K562 (cell line): Measurements from ENCODE around the gene TMEM164. TPM values are rescaled to one million over a fixed set of nuclear protein-coding genes. Genes with fewer than 3 reads are reported as not detected.
A peak's percentile ranks its signal among the peaks of the same experiment; 100 is the strongest.

Source experiments
- ATAC-seq: fragments of 200-7000 bp; cut with Tn5 transposase; 3 replicates; pipeline ENCODE4 v1.9.1; 2020; ENCODE audit warnings: moderate library complexity
- BruUV-seq: library from RNA; stranded (reverse); fragments of 400-500 nt; replicated peaks from 2 replicates; lab custom pipeline; 2021; lab: Mats Ljungman, UMichigan
- CTCF ChIA-PET: fragments of 300-600 bp; formaldehyde crosslinking; extraction: SDS; loops from one replicate; lab custom pipeline; 2021; ENCODE audit warnings: low intra/inter-chr PET ratio; lab: Yijun Ruan, JAX
- POLR2A ChIA-PET: fragments of 300-600, 350-650 bp; sonication (Branson Sonifier 250); formaldehyde crosslinking; extraction: SDS; loops from one replicate; lab custom pipeline; 2021; ENCODE audit warnings: antibody characterized with exemption, inconsistent platforms; lab: Yijun Ruan, JAX
- DNase-seq, 4 experiments: peaks; one replicate each; pipeline versions ENCODE4 v3.0.0 to v3.0.0-alpha.2; 2011 to 2018; ENCODE audit warnings: low spot score in 3 of 4, mixed read lengths in 3 of 4; ENCODE audit errors: extremely low read depth in 1 of 4
- FAIRE-seq: peaks from 2 replicates; lab custom pipeline; 2011; peaks lifted over from hg19 to GRCh38; lab: Jason Lieb, UNC
- H2AFZ ChIP-seq: 2 replicates; pipeline ENCODE4 v1.6.0; 2011; ENCODE audit warnings: low read depth, low read length, control low read depth, inconsistent platforms
- H3K27ac ChIP-seq: fragments of 200-600 bp; 3 replicates; pipeline ENCODE4 v1.8.0; 2011; ENCODE audit warnings: low read depth, mild to moderate bottlenecking, control low read depth, inconsistent platforms, low read length, moderate library complexity, mixed read lengths; ENCODE audit errors: extremely low read depth
- H3K27me3 ChIP-seq, 2 experiments: fragments of 300-600 bp in 1 of 2; 2 replicates in 1 of 2; 3 replicates in 1 of 2; pipeline versions ENCODE4 v1.6.0 to v1.8.0; 2011; ENCODE audit warnings: inconsistent platforms in 2 of 2, low read length in 2 of 2, mild to moderate bottlenecking in 1 of 2, mixed read lengths in 1 of 2, moderate library complexity in 1 of 2; ENCODE audit not compliant: control insufficient read depth in 2 of 2, insufficient read depth in 2 of 2
- H3K36me3 ChIP-seq: fragments of 300-600 bp; 3 replicates; pipeline ENCODE4 v1.8.0; 2011; ENCODE audit warnings: mild to moderate bottlenecking, low read length, inconsistent platforms; ENCODE audit not compliant: control insufficient read depth, insufficient read depth
- H3K4me1 ChIP-seq, 2 experiments: fragments of 200-600 bp in 1 of 2; replicated peaks in 1 of 2; 2 replicates in 1 of 2; 3 replicates in 1 of 2; pipeline versions ENCODE4 v1.5.1 to v1.8.0; 2011; ENCODE audit warnings: inconsistent platforms in 2 of 2, low read length in 2 of 2, mild to moderate bottlenecking in 1 of 2, mixed read lengths in 1 of 2, moderate library complexity in 1 of 2; ENCODE audit not compliant: control insufficient read depth in 2 of 2, insufficient read depth in 2 of 2
- H3K4me2 ChIP-seq: 2 replicates; pipeline ENCODE4 v1.6.1; 2011; ENCODE audit warnings: low read length, control low read depth, inconsistent platforms, mixed read lengths; ENCODE audit not compliant: insufficient read depth
- H3K4me3 ChIP-seq: fragments of 200-600 bp; sonication (generic), shearing (Covaris generic); 2 replicates; pipeline ENCODE4 v1.5.1; 2016; ENCODE audit warnings: control low read depth, inconsistent platforms
- H3K79me2 ChIP-seq: fragments of 200-600 bp; 3 replicates; pipeline ENCODE4 v1.8.0; 2011; ENCODE audit warnings: low read length, inconsistent platforms; ENCODE audit not compliant: control insufficient read depth, insufficient read depth
- H3K9ac ChIP-seq, 2 experiments: 2 replicates each; pipeline versions ENCODE4 v1.6.0 to v1.6.1; 2011; ENCODE audit warnings: low read depth in 2 of 2, low read length in 2 of 2, control low read depth in 1 of 2, inconsistent platforms in 1 of 2, mild to moderate bottlenecking in 1 of 2, mixed read lengths in 1 of 2; ENCODE audit not compliant: insufficient read depth in 1 of 2
- H3K9me1 ChIP-seq: one replicate; pipeline ENCODE4 v1.6.0; 2011; ENCODE audit warnings: inconsistent platforms, mild to moderate bottlenecking, low read length, moderate library complexity; ENCODE audit not compliant: control insufficient read depth, insufficient read depth
- H3K9me3 ChIP-seq: replicated peaks from 2 replicates; pipeline ENCODE4 v1.5.1; 2011; ENCODE audit warnings: low read depth, low read length, inconsistent platforms; ENCODE audit not compliant: control insufficient read depth, insufficient read depth
- H4K20me1 ChIP-seq: replicated peaks from 2 replicates; pipeline ENCODE4 v1.6.1; 2011; ENCODE audit warnings: low read length, inconsistent platforms, mixed read lengths; ENCODE audit not compliant: control insufficient read depth, insufficient read depth
- COPS2 ChIP-seq: fragments of 450-650 bp; conservative IDR thresholded peaks from 2 replicates; pipeline ENCODE4 v1.6.1; 2016; ENCODE audit warnings: mild to moderate bottlenecking, moderate library complexity
- FOXA3 ChIP-seq, 2 experiments: fragments of 450-650 bp in 1 of 2; sonication (generic) in 1 of 2; formaldehyde crosslinking; IDR thresholded peaks in 1 of 2; conservative IDR thresholded peaks in 1 of 2; 2 replicates each; pipeline versions ENCODE4 v1.4.0 to v1.8.0; 2020 to 2022; ENCODE audit warnings: mild to moderate bottlenecking in 2 of 2, missing genetic modification reagents in 1 of 2
- MAZ ChIP-seq, 2 experiments: fragments of 450-650 bp in 1 of 2; sonication (generic) in 1 of 2; formaldehyde crosslinking; IDR thresholded peaks in 1 of 2; conservative IDR thresholded peaks in 1 of 2; 2 replicates each; pipeline versions ENCODE4 v1.4.0 to v1.5.0; 2020; ENCODE audit warnings: mild to moderate bottlenecking in 1 of 2, missing genetic modification reagents in 1 of 2
- ZNF121 ChIP-seq: sonication (generic); formaldehyde crosslinking; conservative IDR thresholded peaks from 2 replicates; pipeline ENCODE4 v1.8.0; 2022; ENCODE audit warnings: missing genetic modification reagents
- WGBS: fragments of 100-300 bp; shearing (Covaris generic); methylation state at CpG from one replicate; pipeline ENCODE4 v1.1.6; 2016; ENCODE audit warnings: low coverage, mixed read lengths; ENCODE audit not compliant: insufficient coverage; ENCODE audit errors: missing lambda C conversion rate; 5-methylcytosine and 5-hydroxymethylcytosine counted together
- in situ Hi-C: fragments of 300-500 bp; cut with MboI; formaldehyde crosslinking; loops from 4 replicates; pipeline ENCODE4 v1.15.0; 2018; ENCODE audit warnings: inconsistent platforms, mixed read lengths
- intact Hi-C: fragments of 100-400 bp; cut with micrococcal nuclease; formaldehyde crosslinking; loops from 2 replicates; pipeline ENCODE4 v1.14.2; 2022
- polyA plus RNA-seq, 8 experiments: library from polyadenylated mRNA; depleted of rRNA in 4 of 8; stranded (reverse) in 5 of 8; unstranded in 3 of 8; fragments of >200 nt; fragmentation: Nextera tagmentation in 2 of 8; fragmentation: Illumina TruSeq in 1 of 8; extraction: Ambion mirVana in 2 of 8; extraction: Trizol in 1 of 8; gene quantifications; 2 replicates each; pipeline versions ENCODE4 v1.2.1 to v1.2.3, GENCODE V29; 2011 to 2014; ENCODE audit warnings: inconsistent platforms in 1 of 8, missing spikeins in 1 of 8
- total RNA-seq, 7 experiments: library from RNA; depleted of rRNA in 6 of 7; stranded (reverse); fragments of >200 nt in 6 of 7; fragmentation: Illumina TruSeq in 2 of 7; extraction: Trizol in 2 of 7; gene quantifications; 2 replicates each; pipeline versions ENCODE4 v1.2.1 to v1.2.3, GENCODE V29; 2011 to 2021; ENCODE audit warnings: low replicate concordance in 1 of 7

The TMEM164 gene
- total and polyA plus RNA-seq, 9 of the 15 experiments (the other 6 are each of a cell fraction or from before 2014, with no cell fraction given), result 2.4 to 57.3 (median 23.1) TPM

DNA sequence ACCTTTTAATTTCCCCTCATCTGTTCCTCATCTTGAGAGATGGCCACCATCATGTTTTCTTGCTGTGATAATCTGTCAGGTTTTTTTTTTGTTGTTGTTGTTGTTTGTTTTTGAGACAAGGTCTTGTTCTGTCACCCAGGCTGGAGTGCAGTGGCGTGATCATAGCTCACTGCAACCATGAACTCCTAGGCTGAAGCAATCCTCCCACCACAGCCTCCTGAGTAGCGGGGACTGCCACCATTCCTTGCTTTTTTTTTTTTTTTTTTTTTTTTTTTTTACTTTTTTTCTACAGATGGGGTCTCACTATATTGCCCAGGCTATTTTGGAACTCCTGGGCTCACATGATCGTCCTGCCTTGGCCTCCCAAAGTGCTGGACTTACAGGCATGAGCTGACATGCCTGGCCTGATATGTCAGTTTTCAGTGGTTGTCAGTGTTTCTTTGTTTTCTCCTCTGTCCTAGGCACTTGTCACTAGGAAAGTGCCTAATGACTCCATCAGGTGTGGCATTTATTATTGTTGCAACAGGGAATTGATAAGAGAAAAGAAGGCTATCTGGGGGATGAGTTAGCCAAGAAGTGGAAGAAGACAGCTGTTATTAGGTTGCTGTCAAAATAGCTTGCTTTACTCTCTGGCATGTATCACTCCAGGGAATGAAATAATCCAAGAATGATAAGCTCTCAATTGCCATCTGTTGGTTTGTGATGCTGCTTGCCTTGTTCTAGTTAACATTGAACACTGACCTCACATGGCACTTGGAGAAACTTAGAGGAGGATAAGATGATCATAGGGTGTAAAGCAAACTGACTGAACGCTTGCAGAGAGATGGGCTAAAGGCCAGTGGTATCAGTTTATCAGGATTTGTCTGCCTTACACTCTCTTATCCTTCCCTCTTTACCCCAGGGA, 41.7 kb downstream of the TMEM164 start:
- H2AFZ ChIP-seq, result no peak overlapping the region
- H3K4me3 ChIP-seq, result no peak overlapping the region
- no peaks in the 10 kb centered on the region; a peak in 1 of 5 replicates for H3K4me1 ChIP-seq
- TF ChIP-seq FOXA3 (CRISPR knock-in tag; conservative IDR thresholded peaks at IDR 0.05 in 1 of 2, IDR thresholded peaks at IDR 0.05 in 1 of 2) (no peak), ZNF121 (CRISPR knock-in tag) (peak; percentile 69)
- no peaks in the 10 kb centered on the region for H4K20me1 ChIP-seq
- H3K9ac ChIP-seq, result no peak overlapping the region
- CTCF ChIA-PET, result no interaction called here
- ATAC-seq (no peak), FAIRE-seq (no peak), DNase-seq (no peak)
- peaks cover 5% of the 10 kb centered on the region for H3K9me1 ChIP-seq
- BruUV-seq, result no TSS peak
- H3K36me3 ChIP-seq, result peaks cover 27% of the 10 kb centered on the region
- WGBS, result 61% methylated on average over 4 of the region's 4 CpGs
- POLR2A ChIA-PET, result interaction anchor here (0.8 to 2.3 kb wide), 3 partner anchors 9 to 13 kb away, joined by 3 to 6 read pairs (median 4); no protein-coding TSS in a partner anchor
- intact Hi-C loops, result loop anchor here (5.0 kb wide), 1 partner anchor 103 kb away; no protein-coding TSS in a partner anchor
- no peak overlapping the region for H3K4me2 ChIP-seq
- H3K27ac ChIP-seq, result no peak overlapping the region
- H3K79me2 ChIP-seq, result peaks cover 38% of the 10 kb centered on the region
- in situ Hi-C loops, result no loop called here
- H3K9me3 ChIP-seq, result no peaks in the 10 kb centered on the region
- no peaks in the 10 kb centered on the region for H3K27me3 ChIP-seq

DNA sequence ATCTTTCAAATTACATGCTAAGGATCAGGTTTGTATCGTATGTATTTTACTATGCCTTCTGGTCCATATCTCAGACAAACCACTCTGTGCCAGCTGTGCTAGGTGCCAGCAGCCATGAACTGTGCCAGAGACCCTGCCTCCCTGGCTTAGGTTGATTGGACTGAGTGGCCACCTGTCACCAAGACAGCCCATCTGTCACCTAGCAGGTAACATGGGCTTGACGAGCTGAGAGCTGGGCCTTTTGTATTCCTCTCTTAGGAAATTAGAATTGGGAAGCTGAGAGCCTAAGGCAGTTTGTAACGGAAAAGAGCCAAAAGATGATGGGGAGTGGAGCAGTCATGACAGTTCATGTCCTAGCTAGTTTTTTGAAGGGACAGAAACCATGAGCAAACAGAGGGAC, 42.5 kb downstream of the TMEM164 start:
- no peak for ATAC-seq
- no peaks in the 10 kb centered on the region for H3K9me3 ChIP-seq
- H3K9me1 ChIP-seq, result peaks cover 5% of the 10 kb centered on the region
- H3K36me3 ChIP-seq, result peaks cover 30% of the 10 kb centered on the region
- H3K9ac ChIP-seq, result no peak overlapping the region
- no TSS peak for BruUV-seq
- no peak overlapping the region for H3K4me2 ChIP-seq
- ChIA-PET CTCF (no interaction called here), POLR2A (interaction anchor here (0.6 to 2.3 kb wide), 5 partner anchors 8 to 225 kb away, joined by 3 to 6 read pairs (median 3); partner anchors contain the start of gene TMEM164)
- DNase-seq, result no peak
- no peak for FAIRE-seq
- H3K4me1 ChIP-seq, result no peaks in the 10 kb centered on the region; a peak in 1 of 5 replicates
- H3K27me3 ChIP-seq, result no peaks in the 10 kb centered on the region
- no peak overlapping the region for H2AFZ ChIP-seq
- in situ Hi-C loops, result no loop called here
- TF ChIP-seq COPS2 (no peak), MAZ (CRISPR knock-in tag; conservative IDR thresholded peaks at IDR 0.05 in 1 of 2, IDR thresholded peaks at IDR 0.05 in 1 of 2) (no peak)
- H4K20me1 ChIP-seq, result no peaks in the 10 kb centered on the region
- no peak overlapping the region for H3K27ac ChIP-seq
- peaks cover 37% of the 10 kb centered on the region for H3K79me2 ChIP-seq
- no peak overlapping the region for H3K4me3 ChIP-seq
- WGBS, result 98% methylated on average over 3 of the region's 3 CpGs
- intact Hi-C loops, result loop anchor here (5.0 kb wide), 1 partner anchor 102 kb away; no protein-coding TSS in a partner anchor
